Measurements from ENCODE around the gene BEST4. TPM values are rescaled to one million over a fixed set of nuclear protein-coding genes. Genes with fewer than 3 reads are reported as not detected.

Gene BEST4
- total and polyA plus RNA-seq, 2 of the 8 experiments (the other 6 are each of a cell fraction or from before 2014, with no cell fraction given): 0.76 to 1.4 TPM

- H2AK5ac ChIP-seq (ENCODE audit: low read depth, low read length): no peak overlapping the region
- no peaks in the 10 kb centered on the region for H3K23me2 ChIP-seq (ENCODE audit: low read depth, low read length)
- WGBS, 2 experiments (ENCODE audit: extremely low coverage in 1 of 2, insufficient coverage in 1 of 2, insufficient read length in 1 of 2, insufficient replicate concordance in 2 of 2, low coverage in 1 of 2, low lambda C conversion rate in 2 of 2, missing lambda C conversion rate in 1 of 2): 89% methylated on average over 3 of the region's 3 CpGs; no CpG with 5 or more reads in 1 of the 2 experiments
- H3K23ac ChIP-seq (ENCODE audit: insufficient read length): no peak overlapping the region
- peaks cover 45 to 85% (median 74%) of the 10 kb centered on the region in 4 experiments for H3K36me3 ChIP-seq (ENCODE audit: control insufficient read depth in 2 of 4, insufficient read depth in 4 of 4, low read length in 3 of 4)
- FAIRE-seq (no peak), DNase-seq (ENCODE audit: low read depth in 1 of 2, low spot score in 2 of 2) (no peak)
- no peaks in the 10 kb centered on the region for H3K9me3 ChIP-seq (ENCODE audit: insufficient read depth in 2 of 2, low read depth in 1 of 2, low read length in 1 of 2)
- no peak overlapping the region for H3K18ac ChIP-seq (ENCODE audit: extremely low read depth, low read length)
- H2BK5ac ChIP-seq (ENCODE audit: low read depth, low read length): no peak overlapping the region
- no peak overlapping the region for H4K8ac ChIP-seq (ENCODE audit: extremely low read depth, insufficient read depth, low read length)
- H3K4me1 ChIP-seq (replicated peaks in 1 of 4; ENCODE audit: control insufficient read depth in 3 of 4, insufficient read depth in 4 of 4, low read length in 3 of 4): no peaks in the 10 kb centered on the region
- ChIA-PET POLR2A (ENCODE audit: partially characterized antibody) (interaction anchor here (1.4 to 11.3 kb wide), 8 partner anchors 9 to 58 kb away, joined by 3 to 151 read pairs (median 25); partner anchors contain the start of genes KIF2C and RPS8), CTCF (ENCODE audit: partially characterized antibody) (interaction anchor here (1.0 to 1.6 kb wide), 5 partner anchors 10 to 30 kb away, joined by 3 to 5 read pairs (median 4); partner anchors contain the start of gene RNU5D-1)
- no peak overlapping the region for H2BK120ac ChIP-seq (replicated peaks; ENCODE audit: low read depth, low read length)
- H4K5ac ChIP-seq (ENCODE audit: insufficient read length, low read depth, low read length): no peak overlapping the region
- no peak overlapping the region for H3K27ac ChIP-seq (ENCODE audit: low read depth, low read length)
- no peak overlapping the region for H3K4me3 ChIP-seq (ENCODE audit: extremely low read depth in 1 of 4, insufficient read depth in 2 of 4, low read depth in 3 of 4, low read length in 4 of 4)
- H2BK20ac ChIP-seq (ENCODE audit: low read length): no peak overlapping the region
- no peak overlapping the region for H3K56ac ChIP-seq (replicated peaks; ENCODE audit: insufficient read length, low read depth, low read length)
- no peaks in the 10 kb centered on the region for H3K79me2 ChIP-seq (ENCODE audit: control insufficient read depth in 1 of 2, insufficient read depth in 2 of 2, low read length in 2 of 2)
- H4K20me1 ChIP-seq (replicated peaks in 1 of 2; ENCODE audit: control insufficient read depth in 1 of 2, insufficient read depth in 2 of 2, low read length in 2 of 2): peaks cover 0 to 4% of the 10 kb centered on the region in 2 experiments
- no peak overlapping the region for H2AFZ ChIP-seq (ENCODE audit: low read length)
- H3K14ac ChIP-seq (ENCODE audit: insufficient read length): no peak overlapping the region
- H3K79me1 ChIP-seq (ENCODE audit: low read depth, low read length): 0 out of 2 replicates have a peak, but pooled peaks cover 2% of the 10 kb centered on the region
- H3K4ac ChIP-seq (replicated peaks; ENCODE audit: insufficient read length, low read depth, low read length): no peak overlapping the region
- no peak for TF ChIP-seq ATF3 (IDR thresholded peaks at IDR 0.05; ENCODE audit: insufficient read depth, low read depth, low read length)
- no peak for TF ChIP-seq TAF1 (IDR thresholded peaks at IDR 0.05; ENCODE audit: low read depth, low read length)
- TF ChIP-seq TAF7 (optimal IDR thresholded peaks at IDR 0.05; ENCODE audit: borderline replicate concordance, low read depth, low read length): no peak
- no peak for TF ChIP-seq CBX5 (IDR thresholded peaks at IDR 0.05; ENCODE audit: low read depth, low read length)
- TF ChIP-seq RBBP5 (IDR thresholded peaks at IDR 0.05; ENCODE audit: borderline replicate concordance, low read depth, low read length): no peak
- TF ChIP-seq BACH1 (IDR thresholded peaks at IDR 0.05; ENCODE audit: low read length): no peak
- no peak for TF ChIP-seq EZH2 (IDR thresholded peaks at IDR 0.05; ENCODE audit: low read depth, low read length, severe bottlenecking)
- no peak for TF ChIP-seq TBP (IDR thresholded peaks at IDR 0.05; ENCODE audit: low read depth, low read length)
- H3K4me2 ChIP-seq (ENCODE audit: insufficient read depth in 1 of 2, low read depth in 2 of 2, low read length in 2 of 2): no peak overlapping the region
- H3K27me3 ChIP-seq (replicated peaks in 1 of 4; ENCODE audit: control insufficient read depth in 3 of 4, extremely low read depth in 1 of 4, insufficient read depth in 3 of 4, low read length in 3 of 4): no peaks in the 10 kb centered on the region
- H3K9ac ChIP-seq (replicated peaks in 1 of 4; ENCODE audit: extremely low read depth in 1 of 4, low read depth in 3 of 4, low read length in 3 of 4): no peak overlapping the region
- H2BK15ac ChIP-seq (ENCODE audit: low read length): no peak overlapping the region
- no peak overlapping the region for H4K91ac ChIP-seq (replicated peaks; ENCODE audit: insufficient read length, low read length)
- H2BK12ac ChIP-seq (ENCODE audit: low read depth, low read length): no peak overlapping the region
These were observed 27.1 kb downstream of the BEST4 start for GRCh38 chr1:44760876-44761275.
